Neural crest cell (in vitro differentiated cells): ENCODE data around the gene ABCB10. TPM values are rescaled to one million over a fixed set of nuclear protein-coding genes. Genes with fewer than 3 reads are reported as not detected.

Experiments used
- DNase-seq: peaks from one replicate; pipeline ENCODE4 v3.0.0; 2021; ENCODE audit warnings: low read depth, mixed read lengths, low spot score
- H3K27ac Mint-ChIP-seq: one replicate; pipeline ENCODE4 v1.8.0; 2021; ENCODE audit warnings: mild to moderate bottlenecking, mixed read lengths; ENCODE audit not compliant: unreplicated experiment
- H3K27me3 Mint-ChIP-seq: 2 replicates; pipeline ENCODE4 v1.8.0; 2021; ENCODE audit warnings: low read depth, mild to moderate bottlenecking, mixed read lengths
- H3K36me3 Mint-ChIP-seq: 2 replicates; pipeline ENCODE4 v1.8.0; 2021; ENCODE audit warnings: low read depth, mild to moderate bottlenecking, mixed read lengths
- H3K4me1 Mint-ChIP-seq: 2 replicates; pipeline ENCODE4 v1.8.0; 2021; ENCODE audit warnings: mixed read lengths
- H3K4me3 Mint-ChIP-seq: one replicate; pipeline ENCODE4 v1.8.0; 2021; ENCODE audit warnings: mild to moderate bottlenecking, mixed read lengths
- H3K9me3 Mint-ChIP-seq: 2 replicates; pipeline ENCODE4 v1.8.0; 2021; ENCODE audit warnings: mixed read lengths
- long read RNA-seq: library from polyadenylated mRNA; unstranded; transcript quantifications from one replicate; pipeline ENCODE4 v2.0.0, GENCODE V29; 2020
- total RNA-seq: library from RNA; stranded (reverse); gene quantifications from 2 replicates; pipeline ENCODE4 v1.2.1, GENCODE V29; 2021
- TF ChIP-seq, protein P1 (sequence below): fragments of 200-600 bp; sonication (generic); conservative IDR thresholded peaks from 2 replicates; pipeline ENCODE4 v1.5.0; 2021; ENCODE audit warnings: antibody characterized with exemption, mild to moderate bottlenecking

Gene ABCB10
- total RNA-seq, result 24.0 and 25.2 TPM in 2 replicates
- long read RNA-seq, partial matches to known transcripts, result 3 of 3 reads
- long read RNA-seq, other reads (novel, unspliced or antisense), result 0 of 3 reads

GRCh38 chr1:229558460-229559335 lies at the start of gene ABCB10:
TSS of gene ABCB10 (minus strand) at chr1:229558707. CDS start at chr1:229558652, 55 bp downstream.
- Mint-ChIP-seq H3K27ac (peak within 1 kb of the TSS; percentile 82), H3K36me3 (no peaks in the 10 kb centered on the region), H3K27me3 (no peaks in the 10 kb centered on the region), H3K4me1 (peaks cover 47% of the 10 kb centered on the region), H3K9me3 (no peaks in the 10 kb centered on the region), H3K4me3 (peak within 1 kb of the TSS; percentile 95)
- TF ChIP-seq, protein P1, sequence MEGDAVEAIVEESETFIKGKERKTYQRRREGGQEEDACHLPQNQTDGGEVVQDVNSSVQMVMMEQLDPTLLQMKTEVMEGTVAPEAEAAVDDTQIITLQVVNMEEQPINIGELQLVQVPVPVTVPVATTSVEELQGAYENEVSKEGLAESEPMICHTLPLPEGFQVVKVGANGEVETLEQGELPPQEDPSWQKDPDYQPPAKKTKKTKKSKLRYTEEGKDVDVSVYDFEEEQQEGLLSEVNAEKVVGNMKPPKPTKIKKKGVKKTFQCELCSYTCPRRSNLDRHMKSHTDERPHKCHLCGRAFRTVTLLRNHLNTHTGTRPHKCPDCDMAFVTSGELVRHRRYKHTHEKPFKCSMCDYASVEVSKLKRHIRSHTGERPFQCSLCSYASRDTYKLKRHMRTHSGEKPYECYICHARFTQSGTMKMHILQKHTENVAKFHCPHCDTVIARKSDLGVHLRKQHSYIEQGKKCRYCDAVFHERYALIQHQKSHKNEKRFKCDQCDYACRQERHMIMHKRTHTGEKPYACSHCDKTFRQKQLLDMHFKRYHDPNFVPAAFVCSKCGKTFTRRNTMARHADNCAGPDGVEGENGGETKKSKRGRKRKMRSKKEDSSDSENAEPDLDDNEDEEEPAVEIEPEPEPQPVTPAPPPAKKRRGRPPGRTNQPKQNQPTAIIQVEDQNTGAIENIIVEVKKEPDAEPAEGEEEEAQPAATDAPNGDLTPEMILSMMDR, result peak; percentile 80
- DNase-seq, result peak; percentile 98

DNA sequence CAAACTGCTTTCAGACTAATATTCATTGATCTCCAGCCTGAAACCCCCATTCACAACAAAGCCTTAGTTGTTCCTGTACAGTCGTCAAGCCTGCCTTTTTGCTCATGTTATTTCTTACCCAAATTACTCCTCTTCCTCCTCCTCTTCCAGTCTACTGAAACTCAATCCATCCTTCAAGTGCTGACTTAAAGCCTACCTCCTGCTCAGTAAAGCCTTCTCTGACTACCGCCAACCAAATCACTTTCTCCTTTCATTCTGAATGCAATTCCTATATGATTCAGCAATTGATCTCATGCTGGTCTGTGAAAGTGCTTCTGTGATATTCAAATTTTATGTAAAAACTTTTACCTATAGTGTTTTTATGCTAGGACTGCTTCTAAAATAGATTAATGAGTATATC lies 48.9 kb upstream of the ABCB10 start:
- Mint-ChIP-seq H3K4me3 (no peak overlapping the region), H3K27me3 (no peaks in the 10 kb centered on the region), H3K9me3 (no peaks in the 10 kb centered on the region), H3K36me3 (peaks cover 15% of the 10 kb centered on the region), H3K27ac (peak overlapping the region; percentile 28), H3K4me1 (no peaks in the 10 kb centered on the region)
- no peak for DNase-seq
- TF ChIP-seq, protein P1, result no peak

DNA sequence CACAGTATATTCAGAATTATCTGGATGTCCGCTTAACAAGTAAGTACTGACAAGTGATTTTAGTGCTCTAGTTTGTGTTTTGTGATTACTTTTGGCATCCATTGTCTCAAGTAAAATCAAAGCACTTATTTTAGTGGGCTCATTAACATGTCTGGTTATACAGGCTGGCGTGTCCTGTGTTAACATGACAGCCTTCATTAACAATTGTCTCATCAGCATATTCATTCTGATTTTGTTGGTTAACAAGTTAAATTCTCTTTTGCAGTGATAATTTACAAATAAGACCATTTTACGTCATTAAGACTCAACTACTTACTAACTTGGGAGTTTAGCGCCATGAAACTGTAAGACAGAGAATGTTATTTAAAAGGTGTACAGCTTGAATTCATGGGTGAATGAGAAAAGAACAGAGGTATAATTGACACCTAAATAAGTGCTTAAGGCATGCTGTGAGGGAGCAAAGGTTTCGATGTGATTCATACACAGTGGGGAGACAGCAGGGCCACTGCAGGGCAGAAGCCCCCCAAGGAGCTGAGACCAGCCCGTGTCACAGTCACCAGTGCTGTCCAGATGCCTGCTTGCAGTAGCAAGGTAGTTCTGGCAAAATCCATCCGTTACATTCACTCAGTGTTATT lies 45.0 kb upstream of the ABCB10 start:
- Mint-ChIP-seq H3K27ac (no peak overlapping the region), H3K9me3 (no peaks in the 10 kb centered on the region), H3K4me3 (no peak overlapping the region), H3K4me1 (no peaks in the 10 kb centered on the region), H3K27me3 (no peaks in the 10 kb centered on the region), H3K36me3 (peaks cover 21% of the 10 kb centered on the region)
- TF ChIP-seq, protein P1, result no peak
- DNase-seq, result no peak

- TF ChIP-seq, protein P1, result no peak
- peaks cover 13% of the 10 kb centered on the region for H3K36me3 Mint-ChIP-seq
- H3K9me3 Mint-ChIP-seq, result no peaks in the 10 kb centered on the region
- H3K27me3 Mint-ChIP-seq, result no peaks in the 10 kb centered on the region
- DNase-seq, result no peak
- no peak overlapping the region for H3K27ac Mint-ChIP-seq
- H3K4me1 Mint-ChIP-seq, result no peaks in the 10 kb centered on the region
- H3K4me3 Mint-ChIP-seq, result no peak overlapping the region
These were observed 41.7 kb upstream of the ABCB10 start for GRCh38 chr1:229600229-229600628.

GRCh38 chr1:229599218-229599954 lies 40.9 kb upstream of the ABCB10 start:
- Mint-ChIP-seq H3K27me3 (no peaks in the 10 kb centered on the region), H3K36me3 (peaks cover 11% of the 10 kb centered on the region), H3K9me3 (no peaks in the 10 kb centered on the region), H3K4me1 (no peaks in the 10 kb centered on the region), H3K27ac (no peak overlapping the region), H3K4me3 (no peak overlapping the region)
- TF ChIP-seq, protein P1, result no peak
- DNase-seq, result no peak
